IMR-90 (cell line): Measurements from ENCODE around the gene HACE1. TPM values are rescaled to one million over a fixed set of nuclear protein-coding genes. Genes with fewer than 3 reads are reported as not detected.

ENCODE experiments used
- ATAC-seq: fragments of 200-7000 bp; cut with Tn5 transposase; 2 replicates; pipeline ENCODE4 v1.9.1; 2020; ENCODE audit warnings: low read depth, mild to moderate bottlenecking, moderate library complexity
- BruUV-seq: library from RNA; stranded (reverse); fragments of 400-500 nt; replicated peaks from 2 replicates; lab custom pipeline; 2021; lab: Mats Ljungman, UMichigan
- CTCF ChIA-PET: fragments of 300-600 bp; formaldehyde crosslinking; extraction: SDS; loops from one replicate; lab custom pipeline; 2021; ENCODE audit warnings: antibody characterized with exemption; lab: Yijun Ruan, JAX
- POLR2A ChIA-PET: fragments of 300-600 bp; sonication (Branson Sonifier 250); formaldehyde crosslinking; loops from one replicate; lab custom pipeline; 2022; ENCODE audit warnings: antibody characterized with exemption; ENCODE audit not compliant: unreplicated experiment; lab: Charles Lee
- DNase-seq: peaks from one replicate; pipeline ENCODE4 v3.0.0; 2013
- H2AFZ ChIP-seq: replicated peaks from 2 replicates; pipeline ENCODE3; 2013; ENCODE audit warnings: low read length, mild to moderate bottlenecking; ENCODE audit not compliant: poor library complexity
- H2AK5ac ChIP-seq: 2 replicates; pipeline ENCODE4 v1.6.1; 2013; ENCODE audit warnings: low read depth, low read length, inconsistent platforms
- H2AK9ac ChIP-seq: replicated peaks from 2 replicates; pipeline ENCODE3; 2013; ENCODE audit warnings: mild to moderate bottlenecking, low read depth, low read length, moderate library complexity; ENCODE audit not compliant: poor library complexity
- H2BK120ac ChIP-seq: 2 replicates; pipeline ENCODE4 v1.6.1; 2013; ENCODE audit warnings: low read depth, low read length, inconsistent platforms
- H2BK15ac ChIP-seq: 3 replicates; pipeline ENCODE4 v1.6.1; 2013; ENCODE audit warnings: low read depth, low read length, inconsistent platforms
- H2BK20ac ChIP-seq: 2 replicates; pipeline ENCODE4 v1.6.1; 2013; ENCODE audit warnings: low read depth, mild to moderate bottlenecking, inconsistent platforms, low read length, moderate library complexity
- H2BK5ac ChIP-seq: 2 replicates; pipeline ENCODE4 v1.6.1; 2013; ENCODE audit warnings: mild to moderate bottlenecking, low read depth, low read length, inconsistent platforms; ENCODE audit not compliant: poor library complexity, severe bottlenecking
- H3K14ac ChIP-seq: replicated peaks from 2 replicates; pipeline ENCODE4 v1.6.1; 2013; ENCODE audit warnings: low read depth, low read length, inconsistent platforms
- H3K18ac ChIP-seq: 2 replicates; pipeline ENCODE4 v1.6.1; 2013; ENCODE audit warnings: low read depth, low read length, control low read depth
- H3K23ac ChIP-seq: 2 replicates; pipeline ENCODE4 v1.6.1; 2013; ENCODE audit warnings: low read depth, low read length, inconsistent platforms
- H3K27ac ChIP-seq: 2 replicates; pipeline ENCODE4 v1.5.1; 2013; ENCODE audit warnings: mild to moderate bottlenecking, control low read depth, low read length; ENCODE audit not compliant: insufficient read depth
- H3K27me3 ChIP-seq: 2 replicates; pipeline ENCODE4 v1.6.1; 2013; ENCODE audit warnings: low read length; ENCODE audit not compliant: control insufficient read depth, insufficient read depth
- H3K36me3 ChIP-seq: 2 replicates; pipeline ENCODE4 v1.6.1; 2013; ENCODE audit warnings: low read length, mixed read lengths; ENCODE audit not compliant: control insufficient read depth, insufficient read depth
- H3K4ac ChIP-seq: 2 replicates; pipeline ENCODE4 v1.6.1; 2013; ENCODE audit warnings: low read depth, low read length, inconsistent platforms
- H3K4me1 ChIP-seq: 2 replicates; pipeline ENCODE4 v1.6.1; 2013; ENCODE audit warnings: low read length, mixed read lengths; ENCODE audit not compliant: control insufficient read depth, insufficient read depth
- H3K4me2 ChIP-seq: 2 replicates; pipeline ENCODE4 v1.6.1; 2013; ENCODE audit warnings: low read depth, mild to moderate bottlenecking, control low read depth, low read length, moderate library complexity
- H3K4me3 ChIP-seq: 2 replicates; pipeline ENCODE4 v1.5.1; 2013; ENCODE audit warnings: low read depth, mild to moderate bottlenecking, control low read depth, low read length, moderate library complexity; ENCODE audit not compliant: insufficient read depth
- H3K56ac ChIP-seq: 2 replicates; pipeline ENCODE4 v1.6.1; 2013; ENCODE audit warnings: low read length, inconsistent platforms; ENCODE audit not compliant: insufficient read depth; ENCODE audit errors: extremely low read depth
- H3K79me1 ChIP-seq, 2 experiments: 2 replicates each; pipeline ENCODE4 v1.6.1; 2013; ENCODE audit warnings: low read length in 2 of 2, inconsistent platforms in 1 of 2, low read depth in 1 of 2
- H3K9ac ChIP-seq: 2 replicates; pipeline ENCODE4 v1.6.1; 2013; ENCODE audit warnings: low read depth, low read length, control low read depth
- H3K9me1 ChIP-seq: 2 replicates; pipeline ENCODE4 v1.6.1; 2013; ENCODE audit warnings: low read length, inconsistent platforms; ENCODE audit not compliant: insufficient read depth
- H3K9me3 ChIP-seq: 2 replicates; pipeline ENCODE4 v1.6.1; 2013; ENCODE audit warnings: low read length; ENCODE audit not compliant: control insufficient read depth, insufficient read depth
- H4K20me1 ChIP-seq: 2 replicates; pipeline ENCODE4 v1.6.1; 2013; ENCODE audit warnings: low read length, inconsistent platforms; ENCODE audit not compliant: insufficient read depth
- H4K5ac ChIP-seq: 2 replicates; pipeline ENCODE4 v1.6.1; 2013; ENCODE audit warnings: mild to moderate bottlenecking, low read depth, low read length, control low read depth
- H4K8ac ChIP-seq, 2 experiments: 2 replicates each; pipeline ENCODE4 v1.6.1; 2013; ENCODE audit warnings: low read depth in 2 of 2, low read length in 2 of 2, control low read depth in 1 of 2, inconsistent platforms in 1 of 2
- H4K91ac ChIP-seq: 2 replicates; pipeline ENCODE4 v1.6.1; 2013; ENCODE audit warnings: low read depth, low read length, inconsistent platforms; ENCODE audit not compliant: insufficient read depth
- CEBPB ChIP-seq: IDR thresholded peaks from 2 replicates; pipeline ENCODE4 v1.6.1; 2012; ENCODE audit warnings: low read depth, low read length, improper control_type of control experiment
- CHD1 ChIP-seq: IDR thresholded peaks from 2 replicates; pipeline ENCODE4 v1.6.1; 2012; ENCODE audit warnings: low read depth, low read length, improper control_type of control experiment
- CTCF ChIP-seq: conservative IDR thresholded peaks from 2 replicates; pipeline ENCODE4 v1.5.1; 2012; ENCODE audit warnings: mild to moderate bottlenecking, low read depth, low read length, improper control_type of control experiment
- ELK1 ChIP-seq: fragments of 150-350 bp; IDR thresholded peaks from 2 replicates; pipeline ENCODE4 v1.6.1; 2016; ENCODE audit warnings: low read depth, mild to moderate bottlenecking, low read length, moderate library complexity, borderline replicate concordance
- MAFK ChIP-seq: IDR thresholded peaks from 2 replicates; pipeline ENCODE4 v1.6.1; 2012; ENCODE audit warnings: low read depth, low read length, improper control_type of control experiment
- RCOR1 ChIP-seq: IDR thresholded peaks from 2 replicates; pipeline ENCODE4 v1.6.1; 2012; ENCODE audit warnings: mild to moderate bottlenecking, low read length, improper control_type of control experiment; ENCODE audit not compliant: insufficient replicate concordance
- WGBS, 2 experiments: methylation state at CpG; one replicate each; pipeline versions ENCODE4 v1.1.5 to v1.1.7; 2013; ENCODE audit warnings: missing lambda C conversion rate in 2 of 2; ENCODE audit not compliant: insufficient read length in 1 of 2; ENCODE audit errors: extremely low coverage in 2 of 2; 5-methylcytosine and 5-hydroxymethylcytosine counted together
- dilution Hi-C: fragments of 300-500 bp; cut with HindIII; formaldehyde crosslinking; loops from one replicate; pipeline ENCODE4 v1.14.3; 2018; ENCODE audit warnings: low sequenced_read_pairs; ENCODE audit not compliant: unreplicated experiment
- in situ Hi-C: fragments of 300-500 bp; cut with MboI; formaldehyde crosslinking; loops from 3 replicates; pipeline ENCODE4 v1.14.3; 2019; ENCODE audit warnings: low sequenced_read_pairs, inconsistent platforms, mixed read lengths
- intact Hi-C: fragments of 100-400 bp; cut with micrococcal nuclease; formaldehyde crosslinking; loops from 2 replicates; pipeline ENCODE4 v1.10.0; 2022
- polyA plus RNA-seq, 3 experiments: library from polyadenylated mRNA; depleted of rRNA; stranded (reverse); fragments of >200 nt; gene quantifications; 2 replicates each; pipeline ENCODE4 v1.2.3, GENCODE V29; 2012; ENCODE audit warnings: low replicate concordance in 1 of 3
- total RNA-seq: library from RNA; depleted of rRNA; stranded (reverse); fragments of >200 nt; gene quantifications from 2 replicates; pipeline ENCODE4 v1.2.3, GENCODE V29; 2012
- TF ChIP-seq, protein P1 (sequence below): fragments of 150-350 bp; IDR thresholded peaks from 2 replicates; pipeline ENCODE4 v1.6.1; 2017; ENCODE audit warnings: mild to moderate bottlenecking, antibody characterized with exemption, low read length, low read depth

HACE1 gene
- total and polyA plus RNA-seq, 2 of the 4 experiments (the other 2 are of a cell fraction) = 5.4 to 10.8 TPM

DNA sequence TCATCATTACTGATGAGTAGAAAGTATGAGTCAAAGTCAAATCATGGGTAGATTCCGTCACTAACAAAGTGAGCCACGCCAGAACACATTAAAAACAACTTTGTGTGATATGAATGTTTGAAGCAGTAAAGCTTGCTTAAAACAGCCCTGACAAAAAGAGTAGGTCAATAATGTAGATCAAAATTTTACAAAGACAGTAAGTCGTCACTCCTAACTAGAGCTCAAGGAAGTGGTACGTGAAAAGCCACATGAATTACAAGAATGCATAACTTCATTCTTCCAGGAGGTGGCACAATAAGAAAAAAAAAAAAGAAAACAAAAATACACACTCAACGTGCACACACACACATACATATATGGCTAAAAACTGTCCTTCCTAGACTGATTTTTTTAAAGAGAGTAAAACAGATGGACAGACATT is 69.9 kb downstream of the HACE1 start:
- H3K79me1 ChIP-seq = peaks cover 0 to 3% of the 10 kb centered on the region in 2 experiments; a peak in 1 of 4 replicates
- peak overlapping the region; percentile 44 for H2BK5ac ChIP-seq
- WGBS, 2 experiments = no CpG with 5 or more reads among the region's 5 CpGs
- no peak overlapping the region for H3K27ac ChIP-seq
- peak overlapping the region; percentile 48; the same call in 1 of the 2 replicates for H4K5ac ChIP-seq
- peaks cover 3% of the 10 kb centered on the region for H3K4me1 ChIP-seq
- H3K4ac ChIP-seq = no peak overlapping the region
- no peak overlapping the region for H3K14ac ChIP-seq
- H3K9me1 ChIP-seq = no peaks in the 10 kb centered on the region
- H3K9ac ChIP-seq = no peak overlapping the region
- CTCF ChIA-PET = interaction anchor here (0.6 to 2.0 kb wide), 7 partner anchors 9 to 796 kb away, joined by 3 to 8 read pairs (median 5); no protein-coding TSS in a partner anchor
- no peak overlapping the region for H3K4me3 ChIP-seq
- no peak overlapping the region for H2AK9ac ChIP-seq
- H3K23ac ChIP-seq = no peak overlapping the region
- H2BK20ac ChIP-seq = no peak overlapping the region
- peak overlapping the region; percentile 3; the same call in 1 of the 2 replicates for H2BK120ac ChIP-seq
- no peak overlapping the region for H2AK5ac ChIP-seq
- H3K9me3 ChIP-seq = no peaks in the 10 kb centered on the region
- no peak overlapping the region for H2AFZ ChIP-seq
- H3K4me2 ChIP-seq = peak overlapping the region; percentile 77; the same call in 1 of the 2 replicates
- no peak overlapping the region for H3K56ac ChIP-seq
- in situ Hi-C loops (no loop called here), dilution Hi-C loops (no loop called here), intact Hi-C loops (loop anchor here (5.0 kb wide), 1 partner anchor 288 kb away; no protein-coding TSS in a partner anchor)
- DNase-seq (peak; percentile 55), ATAC-seq (peak; percentile 79)
- H3K36me3 ChIP-seq = no peaks in the 10 kb centered on the region
- H4K91ac ChIP-seq = no peak overlapping the region
- no peak overlapping the region for H4K8ac ChIP-seq
- no TSS peak for BruUV-seq
- peak overlapping the region; percentile 57; the same call in 1 of the 2 replicates for H3K18ac ChIP-seq
- H2BK15ac ChIP-seq = 0 out of 3 replicates have a peak overlapping the region, but pooled peaks have one; percentile 16
- no peaks in the 10 kb centered on the region for H3K27me3 ChIP-seq
- POLR2A ChIA-PET = interaction anchor here (0.6 kb wide), 1 partner anchor 71 kb away, joined by 3 read pairs; no protein-coding TSS in a partner anchor
- no peak for TF ChIP-seq MAFK
- TF ChIP-seq CTCF = peak; percentile 27
- TF ChIP-seq, protein P1, sequence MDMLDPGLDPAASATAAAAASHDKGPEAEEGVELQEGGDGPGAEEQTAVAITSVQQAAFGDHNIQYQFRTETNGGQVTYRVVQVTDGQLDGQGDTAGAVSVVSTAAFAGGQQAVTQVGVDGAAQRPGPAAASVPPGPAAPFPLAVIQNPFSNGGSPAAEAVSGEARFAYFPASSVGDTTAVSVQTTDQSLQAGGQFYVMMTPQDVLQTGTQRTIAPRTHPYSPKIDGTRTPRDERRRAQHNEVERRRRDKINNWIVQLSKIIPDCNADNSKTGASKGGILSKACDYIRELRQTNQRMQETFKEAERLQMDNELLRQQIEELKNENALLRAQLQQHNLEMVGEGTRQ = no peak
- TF ChIP-seq RCOR1 = no peak
- TF ChIP-seq ELK1 = no peak
- TF ChIP-seq CHD1 = no peak
- TF ChIP-seq CEBPB = no peak
- no peaks in the 10 kb centered on the region for H4K20me1 ChIP-seq
